ENCODE results near the gene AIG1. TPM values are rescaled to one million over a fixed set of nuclear protein-coding genes. Genes with fewer than 3 reads are reported as not detected.

AIG1 gene
- total RNA-seq, 4 donors from 2014 or later: 40.7 to 56.4 (median 43.6) TPM

DNA sequence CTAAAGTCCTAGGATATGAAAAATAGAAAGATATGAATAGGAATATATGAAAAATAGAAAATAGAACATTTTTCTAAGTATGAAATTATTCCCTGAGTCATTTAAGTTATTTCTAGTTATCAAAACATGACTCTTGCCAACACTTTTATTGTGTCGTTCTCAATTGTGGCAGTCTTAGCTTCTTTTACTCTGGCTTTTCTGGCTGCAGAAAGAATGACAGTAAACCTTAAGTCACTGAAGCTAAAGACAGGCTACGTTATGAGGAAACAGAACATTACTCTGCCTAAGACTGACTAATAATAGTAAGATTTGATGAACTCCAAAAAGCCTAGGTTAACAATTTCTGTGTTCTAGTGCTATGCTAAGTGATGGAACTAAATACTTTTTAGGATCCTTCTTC lies 74.6 kb downstream of the AIG1 start:
- no peak for TF ChIP-seq CTCF (IDR thresholded peaks at IDR 0.05; ENCODE audit: low read depth)

- TF ChIP-seq CTCF (IDR thresholded peaks at IDR 0.05; ENCODE audit: low read depth): no peak
Measured at GRCh38 chr6:143135797-143136561, 75.3 kb downstream of the AIG1 start.

DNA sequence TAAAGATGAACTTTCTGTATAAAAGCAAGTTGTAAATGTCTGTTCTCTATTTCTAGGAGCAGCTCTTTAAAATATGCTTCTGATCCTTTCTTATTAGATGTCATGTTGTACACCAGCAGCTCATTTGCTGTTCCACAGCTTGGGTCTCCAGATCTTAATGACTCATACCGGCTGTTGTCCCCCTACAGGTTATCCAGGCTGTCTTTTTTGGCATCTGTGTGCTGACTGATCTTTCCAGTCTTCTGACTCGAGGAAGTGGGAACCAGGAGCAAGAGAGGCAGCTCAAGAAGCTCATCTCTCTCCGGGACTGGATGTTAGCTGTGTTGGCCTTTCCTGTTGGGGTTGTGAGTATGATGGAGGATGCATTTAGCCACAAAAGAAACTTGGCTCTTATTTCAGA lies 76.0 kb downstream of the AIG1 start:
- no peak for TF ChIP-seq CTCF (IDR thresholded peaks at IDR 0.05; ENCODE audit: low read depth)

- TF ChIP-seq CTCF (IDR thresholded peaks at IDR 0.05; ENCODE audit: low read depth): no peak
Measured at GRCh38 chr6:143139239-143139784, 78.6 kb downstream of the AIG1 start.

DNA sequence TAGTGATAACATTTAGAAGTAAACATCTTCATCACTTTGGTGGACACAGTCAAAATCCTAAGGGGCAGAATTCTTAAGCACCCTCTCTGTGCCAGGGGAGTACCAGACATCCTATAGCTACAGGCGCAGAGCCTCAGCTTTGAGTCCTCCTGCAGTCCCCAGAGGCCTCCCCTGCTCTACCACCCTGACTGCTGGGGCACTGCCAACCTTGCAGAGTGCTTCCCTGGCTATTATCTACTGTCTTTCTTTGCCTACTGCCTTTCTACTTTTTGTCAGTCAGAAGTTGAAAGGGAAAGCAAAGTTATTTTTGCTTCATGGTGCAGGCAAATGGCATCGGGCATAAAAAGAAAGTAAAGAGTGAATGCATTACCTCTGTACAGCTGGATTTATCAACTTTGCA lies 80.1 kb downstream of the AIG1 start:
- TF ChIP-seq CTCF (IDR thresholded peaks at IDR 0.05; ENCODE audit: low read depth): no peak

DNA sequence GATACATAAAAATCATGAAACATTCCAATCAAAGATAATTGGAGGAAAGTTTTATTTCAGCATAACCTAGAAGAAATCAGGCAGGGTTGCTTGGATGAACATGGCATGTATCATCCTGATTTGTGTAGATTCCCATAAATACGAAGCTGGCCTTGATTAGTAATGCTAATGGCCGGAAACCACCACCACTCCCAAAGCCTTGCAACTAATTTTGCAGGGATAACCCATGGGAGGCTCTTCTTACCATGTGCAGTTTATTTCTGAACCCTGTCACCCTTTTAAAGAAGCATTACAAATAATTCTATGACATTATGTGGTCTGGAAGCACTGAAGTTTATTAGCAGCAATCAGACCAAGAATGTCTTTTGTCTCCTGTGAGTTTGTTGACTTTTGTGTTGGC lies 80.8 kb downstream of the AIG1 start:
- no peak for TF ChIP-seq CTCF (IDR thresholded peaks at IDR 0.05; ENCODE audit: low read depth)

DNA sequence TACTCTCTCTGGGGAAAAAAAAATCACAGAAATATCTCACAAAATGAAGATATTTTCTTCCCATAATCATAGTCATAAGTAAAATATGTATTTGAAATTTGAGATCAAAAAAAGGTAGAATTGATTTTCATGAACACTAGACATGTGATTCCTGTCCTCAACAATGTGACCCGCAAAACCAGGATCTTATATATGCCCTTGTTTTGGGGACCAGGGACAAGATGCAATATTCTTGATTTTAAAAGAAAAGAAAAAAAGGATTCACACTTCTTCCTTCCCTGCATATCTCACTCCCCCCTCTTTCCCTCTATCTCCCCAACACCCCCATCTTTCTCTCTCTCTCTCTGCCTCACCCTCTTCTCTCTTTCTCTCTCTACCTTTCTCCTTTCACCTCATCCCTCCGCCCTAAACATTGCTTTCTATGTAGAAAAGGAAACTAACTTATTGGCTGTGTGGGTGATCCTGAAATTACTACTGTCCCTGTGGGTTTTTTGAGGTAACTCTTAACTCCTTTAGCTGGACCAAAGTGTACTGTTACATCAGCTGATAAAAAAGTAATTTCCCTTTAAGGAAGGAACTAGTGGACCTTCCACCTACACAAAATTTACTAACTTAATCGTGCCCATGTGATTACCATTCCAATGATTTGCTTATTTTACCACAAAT lies 85.6 kb downstream of the AIG1 start:
- no peak for TF ChIP-seq CTCF (IDR thresholded peaks at IDR 0.05; ENCODE audit: low read depth)
